Measurements from ENCODE around the gene SMARCD3.

Gene SMARCD3

DNA sequence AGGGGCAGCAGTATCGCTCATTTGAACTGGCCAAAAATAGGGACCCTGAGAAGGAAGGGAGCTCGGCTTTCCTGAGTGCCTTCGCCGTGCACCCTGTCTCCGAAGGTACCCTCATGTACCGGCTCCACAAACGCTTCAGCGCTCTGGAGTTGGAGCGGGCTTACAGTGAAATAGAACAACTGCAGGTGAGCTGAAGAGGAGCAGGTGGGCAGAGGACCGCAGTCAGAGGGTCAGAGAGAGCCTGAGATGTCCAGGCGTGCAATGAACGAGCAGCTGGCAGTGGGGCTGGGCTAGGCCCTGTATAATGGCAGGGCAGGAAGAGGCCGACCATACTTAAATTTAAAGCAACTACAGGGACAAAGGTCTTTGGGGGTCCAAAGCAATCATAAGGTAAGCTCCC, 12.1 kb downstream of the SMARCD3 start:
- DNase-seq (ENCODE audit: low read depth), result no peak

DNA sequence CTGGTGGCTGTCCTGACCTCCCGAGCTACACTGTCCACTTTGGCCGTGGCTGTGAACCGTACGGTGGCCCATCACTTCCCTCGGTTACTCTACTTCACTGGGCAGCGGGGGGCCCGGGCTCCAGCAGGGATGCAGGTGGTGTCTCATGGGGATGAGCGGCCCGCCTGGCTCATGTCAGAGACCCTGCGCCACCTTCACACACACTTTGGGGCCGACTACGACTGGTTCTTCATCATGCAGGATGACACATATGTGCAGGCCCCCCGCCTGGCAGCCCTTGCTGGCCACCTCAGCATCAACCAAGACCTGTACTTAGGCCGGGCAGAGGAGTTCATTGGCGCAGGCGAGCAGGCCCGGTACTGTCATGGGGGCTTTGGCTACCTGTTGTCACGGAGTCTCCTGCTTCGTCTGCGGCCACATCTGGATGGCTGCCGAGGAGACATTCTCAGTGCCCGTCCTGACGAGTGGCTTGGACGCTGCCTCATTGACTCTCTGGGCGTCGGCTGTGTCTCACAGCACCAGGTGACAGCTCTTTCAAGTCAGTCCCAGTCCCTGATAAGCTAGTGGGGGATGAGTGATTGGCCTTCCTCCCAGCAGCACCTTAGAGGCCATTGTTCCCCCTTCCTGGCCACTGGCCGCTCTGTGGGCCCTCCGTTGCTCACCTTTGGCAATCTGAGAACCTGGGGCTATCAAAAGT, 13.3 kb downstream of the SMARCD3 start:
- no peak for DNase-seq (ENCODE audit: low read depth)

DNA sequence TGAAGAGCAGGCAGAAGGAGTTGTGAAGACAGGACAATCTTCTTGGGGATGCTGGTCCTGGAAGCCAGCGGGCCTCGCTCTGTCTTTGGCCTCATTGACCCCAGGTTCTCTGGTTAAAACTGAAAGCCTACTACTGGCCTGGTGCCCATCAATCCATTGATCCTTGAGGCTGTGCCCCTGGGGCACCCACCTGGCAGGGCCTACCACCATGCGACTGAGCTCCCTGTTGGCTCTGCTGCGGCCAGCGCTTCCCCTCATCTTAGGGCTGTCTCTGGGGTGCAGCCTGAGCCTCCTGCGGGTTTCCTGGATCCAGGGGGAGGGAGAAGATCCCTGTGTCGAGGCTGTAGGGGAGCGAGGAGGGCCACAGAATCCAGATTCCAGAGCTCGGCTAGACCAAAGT, 14.7 kb downstream of the SMARCD3 start:
- DNase-seq (ENCODE audit: low read depth), result no peak

DNA sequence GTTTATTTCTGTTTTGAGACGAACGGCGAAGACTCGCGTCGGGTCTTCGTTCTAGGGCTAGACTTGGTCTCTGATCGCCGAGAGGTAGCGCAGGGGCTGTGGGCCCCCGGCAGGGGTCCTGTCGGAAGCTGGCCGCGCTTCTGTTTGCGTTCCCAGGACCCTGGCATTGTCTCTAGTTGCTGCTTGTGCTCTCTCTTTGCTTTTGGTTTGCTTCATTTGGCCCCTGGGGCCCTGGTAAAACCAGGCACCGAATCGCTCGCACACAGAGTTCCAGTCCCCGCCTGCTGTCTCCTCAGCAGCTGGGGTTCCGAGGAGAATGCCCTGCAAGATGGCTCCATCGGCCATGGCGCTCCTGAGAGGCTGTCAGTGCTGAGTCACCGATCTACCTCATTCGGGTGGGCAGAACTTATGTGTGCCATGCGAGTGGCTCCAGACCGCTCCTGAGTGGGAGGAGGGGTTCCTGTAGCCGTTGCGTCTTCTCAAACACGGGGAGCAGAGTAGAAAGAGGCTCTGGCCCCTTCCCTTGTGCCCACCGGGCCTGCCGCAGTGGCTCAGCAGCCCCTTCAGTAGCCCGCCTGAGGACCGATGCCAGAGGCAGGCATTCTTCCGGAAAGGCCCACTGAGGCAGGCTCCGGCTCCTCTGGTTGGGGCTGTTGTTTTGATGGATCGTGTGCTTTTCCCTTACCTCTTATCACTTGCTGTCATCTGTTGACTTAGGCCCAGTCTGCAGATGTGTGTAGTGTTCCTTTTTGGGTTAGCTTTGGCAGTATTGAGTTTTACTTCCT, 15.4 kb downstream of the SMARCD3 start:
- peak; percentile 49 for DNase-seq (ENCODE audit: low read depth)

DNA sequence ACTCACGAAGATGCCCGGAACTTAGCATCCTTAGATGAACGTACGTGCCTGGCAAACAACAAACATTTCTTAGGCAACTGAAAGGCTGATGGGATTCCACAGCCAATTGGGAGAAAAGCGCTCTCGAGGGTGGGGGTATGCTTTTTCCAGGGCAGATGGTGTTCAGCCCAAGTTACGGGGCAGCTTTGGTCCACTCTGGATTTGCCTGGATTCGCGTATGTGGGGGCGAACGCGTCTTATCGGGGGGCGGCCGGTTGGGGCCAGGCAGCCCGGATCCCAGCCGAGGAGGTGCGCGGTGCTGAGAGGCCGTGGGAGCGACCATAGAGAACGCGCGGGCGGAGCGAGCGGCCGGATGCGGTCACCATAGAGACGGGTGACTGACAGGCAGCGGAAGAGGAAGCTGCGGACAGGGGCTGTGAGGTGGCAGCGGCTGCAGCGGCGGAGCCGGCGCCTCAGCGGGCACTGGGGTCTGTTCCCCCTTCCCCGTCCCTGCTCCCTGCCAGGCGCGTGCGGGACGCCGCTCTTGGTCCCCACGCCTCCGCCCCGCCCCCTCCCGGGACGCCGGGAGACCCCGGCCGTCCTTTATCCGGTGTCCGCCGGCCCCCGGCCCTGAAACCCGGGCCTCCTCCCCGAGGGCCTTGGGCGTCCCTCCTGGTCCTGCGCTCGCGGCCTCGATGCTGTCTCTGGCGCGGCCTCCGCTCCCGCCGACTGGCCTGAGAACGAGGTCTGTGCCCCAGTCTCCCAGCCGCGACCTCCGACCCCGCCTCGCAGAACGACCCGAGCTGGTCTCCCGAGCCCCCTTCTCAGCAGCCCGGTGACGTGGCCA, 16.2 kb downstream of the SMARCD3 start, which contains the start of gene CHPF2:
TSS of gene CHPF2 (plus strand) at position 393 of the 826 bp plus-strand sequence. CDS start 1,529 bp downstream, outside the sequence.
- peak; percentile 55 for DNase-seq (ENCODE audit: low read depth)

DNA sequence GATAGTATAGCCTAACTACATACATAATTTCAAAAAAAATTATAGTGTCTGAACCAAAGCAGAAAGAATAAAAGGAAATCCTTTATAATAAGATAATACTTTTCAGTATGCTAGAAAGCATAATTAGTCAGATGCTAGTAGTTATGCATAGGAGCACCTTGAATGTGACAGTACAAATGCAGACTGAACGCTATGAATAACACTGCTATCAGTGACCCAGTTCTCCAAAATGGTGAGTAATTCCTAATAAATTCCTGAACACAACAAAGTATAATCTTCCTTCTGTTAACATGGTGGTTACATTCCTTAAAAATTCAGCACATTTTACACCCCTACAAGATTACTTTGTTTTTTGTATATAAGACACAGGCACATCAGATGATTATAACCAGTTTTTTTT, 17.4 kb downstream of the SMARCD3 start:
- DNase-seq (ENCODE audit: low read depth), result no peak

DNA sequence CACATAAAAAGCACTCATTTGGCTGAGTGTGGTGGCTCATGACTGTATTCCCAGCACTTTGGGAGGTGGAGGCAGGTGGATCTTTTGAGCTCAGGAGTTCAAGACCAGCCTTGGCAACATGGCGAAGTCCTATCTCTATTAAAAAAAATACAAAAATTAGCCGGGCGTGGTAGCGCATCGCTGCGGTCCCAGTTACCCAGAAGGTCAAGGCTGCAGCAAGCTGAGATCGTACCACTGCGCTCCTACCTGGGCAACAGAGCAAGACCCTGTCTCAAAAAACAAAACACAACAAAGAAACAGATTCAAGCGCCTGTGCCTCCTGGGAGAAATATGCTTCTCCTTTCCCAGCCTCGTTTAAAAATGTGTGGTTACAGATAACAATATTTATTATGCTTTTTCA, 19.2 kb downstream of the SMARCD3 start:
- no peak for DNase-seq (ENCODE audit: low read depth)

DNA sequence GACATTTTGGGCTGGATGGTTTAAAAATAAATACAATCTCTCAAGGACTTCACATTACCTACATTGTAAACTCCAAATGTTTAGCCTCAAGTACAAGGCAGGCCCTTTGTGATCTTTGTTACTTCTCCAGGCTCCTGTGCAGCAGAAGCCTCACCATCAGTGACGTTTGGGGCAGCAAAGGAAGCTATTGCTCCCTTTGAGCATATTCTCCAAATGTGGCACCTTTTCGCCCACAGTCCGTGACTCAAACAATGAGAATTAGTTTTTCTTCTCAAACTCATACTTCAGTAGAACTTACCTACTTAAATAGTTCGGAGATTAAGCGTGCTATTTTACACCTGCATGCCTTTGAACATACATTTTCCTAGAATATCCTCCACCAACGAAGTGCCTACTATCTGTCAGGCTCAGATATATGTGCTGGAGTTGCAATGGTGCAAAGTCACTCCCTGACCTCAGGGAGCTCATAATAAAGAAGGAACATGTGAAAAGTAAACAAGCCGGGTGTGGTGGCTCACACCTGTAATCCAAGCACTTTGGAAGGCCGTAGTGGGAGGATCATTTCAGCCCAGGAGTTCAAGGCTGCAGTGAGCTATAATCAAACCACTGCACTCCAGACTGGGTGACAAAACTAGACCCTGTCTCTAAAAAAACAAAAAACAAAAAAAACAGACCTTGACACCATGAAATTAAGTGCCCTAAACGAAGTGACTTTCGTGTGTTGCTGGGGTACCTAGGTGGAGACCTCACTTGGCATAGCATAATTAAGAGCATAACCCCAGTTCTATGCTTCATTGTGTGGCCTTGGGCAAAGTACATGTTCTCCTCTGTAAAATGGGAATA, 20.2 kb downstream of the SMARCD3 start:
- DNase-seq (ENCODE audit: low read depth), result no peak

DNA sequence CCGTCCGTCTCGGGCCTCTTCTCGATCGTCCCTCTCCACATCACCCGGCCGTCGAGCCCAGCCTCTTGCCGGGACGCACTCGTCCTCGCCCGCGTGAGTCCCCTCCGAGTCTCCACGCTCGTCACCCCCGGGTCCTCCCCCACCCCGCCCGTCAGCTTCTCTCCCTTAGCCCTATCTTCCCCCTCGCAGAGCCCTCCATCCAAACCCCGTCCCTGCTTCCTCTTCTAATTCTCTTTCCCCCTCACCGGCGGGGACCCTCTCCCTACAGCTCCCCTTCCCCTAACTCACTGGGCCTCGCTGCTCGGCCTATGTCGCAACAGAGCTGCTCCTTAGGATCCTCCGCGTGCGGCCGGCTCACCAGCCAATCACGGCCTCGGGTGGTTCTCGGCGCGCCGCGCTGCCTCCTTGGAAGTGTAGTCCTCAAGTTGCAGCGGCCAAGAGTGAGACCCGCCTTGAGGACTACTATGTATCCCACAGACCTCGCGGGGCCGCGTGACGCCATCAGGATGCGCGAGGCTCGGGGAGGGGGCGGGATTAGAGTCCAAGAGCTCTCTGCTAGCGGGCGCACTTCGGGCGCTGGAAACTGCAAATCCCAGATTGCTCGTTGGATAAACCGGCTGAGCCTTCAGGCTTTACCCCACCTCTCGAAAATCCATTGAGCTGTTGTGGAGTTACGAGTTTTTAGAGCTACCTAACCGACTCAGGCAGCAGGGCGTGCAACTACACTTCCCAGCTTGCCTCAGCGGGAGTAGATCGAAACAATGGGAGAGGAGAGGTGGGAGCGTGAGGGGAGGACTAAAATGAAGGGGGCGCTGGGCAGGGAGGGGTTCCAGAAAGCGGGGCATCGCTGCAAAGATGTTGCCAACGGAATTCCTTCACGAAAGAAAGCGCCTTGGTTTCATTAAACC, 21.4 kb downstream of the SMARCD3 start, which contains the start of gene ABCF2:
TSS of gene ABCF2 (minus strand) at position 331 of the 908 bp plus-strand sequence. CDS start 747 bp downstream, outside the sequence.
- peak; percentile 97 for DNase-seq (ENCODE audit: low read depth)

DNA sequence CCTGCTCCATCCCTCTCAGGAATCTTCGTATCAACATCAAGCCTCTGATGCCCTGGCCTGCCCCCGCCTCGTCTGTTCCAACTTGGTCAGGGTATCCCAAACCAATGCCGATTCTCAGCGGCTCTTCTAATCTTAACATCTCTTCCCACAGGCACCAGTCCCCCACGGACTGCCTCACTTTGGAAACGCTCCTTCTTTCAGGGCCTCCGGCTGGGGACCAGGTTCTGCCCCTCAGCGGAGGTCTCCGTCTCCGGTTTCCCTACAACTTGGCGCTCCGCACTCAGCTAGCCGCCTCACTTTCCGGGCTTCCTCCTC, 22.0 kb downstream of the SMARCD3 start:
- no peak for DNase-seq (ENCODE audit: low read depth)

DNA sequence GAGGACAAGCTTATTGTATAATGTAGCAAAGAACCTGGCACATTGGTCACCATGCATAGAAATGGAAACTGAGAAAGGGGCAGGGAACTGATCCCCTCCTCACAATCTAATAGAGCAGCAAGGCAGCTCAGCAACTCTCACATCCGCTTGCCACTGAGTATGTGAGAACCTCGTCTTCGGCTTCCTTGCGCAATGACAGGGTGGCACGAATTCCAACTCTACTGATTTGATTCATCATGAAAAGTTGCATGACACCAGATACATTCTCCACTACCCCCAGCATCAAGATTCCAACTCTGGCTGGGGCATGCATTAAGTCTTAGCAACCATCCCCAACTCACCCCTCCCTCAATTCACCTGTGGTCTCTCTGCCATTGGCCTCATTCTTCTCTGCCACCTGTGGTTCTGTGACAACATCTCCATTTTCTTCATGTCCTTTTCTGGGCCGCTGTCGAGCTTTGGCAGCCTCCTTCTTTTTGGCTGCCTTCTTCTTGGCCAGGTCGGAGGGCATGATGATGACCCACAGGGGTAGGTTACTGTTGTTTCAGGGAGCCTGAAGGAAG, 22.5 kb downstream of the SMARCD3 start:
- DNase-seq (ENCODE audit: low read depth), result no peak

DNA sequence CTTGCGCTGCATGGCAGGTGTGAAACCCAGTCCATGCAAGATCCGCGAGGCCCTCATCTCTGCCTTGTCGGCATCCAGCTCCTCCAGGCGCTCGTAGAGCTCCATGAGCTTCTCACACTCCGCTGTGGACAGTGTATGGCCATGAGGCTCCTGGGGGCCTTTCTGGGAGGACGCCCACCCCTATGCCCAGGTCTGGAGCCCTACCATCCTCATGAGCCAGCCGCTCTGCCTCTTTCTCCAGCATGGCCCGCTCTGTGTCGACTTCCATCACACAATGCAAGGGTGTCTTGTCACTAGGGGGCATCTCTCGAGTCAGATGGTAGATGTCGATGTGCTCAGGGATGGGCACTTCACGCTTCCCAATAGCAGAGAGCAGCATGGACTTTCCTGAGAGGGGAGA, 24.8 kb downstream of the SMARCD3 start:
- no peak for DNase-seq (ENCODE audit: low read depth)

DNA sequence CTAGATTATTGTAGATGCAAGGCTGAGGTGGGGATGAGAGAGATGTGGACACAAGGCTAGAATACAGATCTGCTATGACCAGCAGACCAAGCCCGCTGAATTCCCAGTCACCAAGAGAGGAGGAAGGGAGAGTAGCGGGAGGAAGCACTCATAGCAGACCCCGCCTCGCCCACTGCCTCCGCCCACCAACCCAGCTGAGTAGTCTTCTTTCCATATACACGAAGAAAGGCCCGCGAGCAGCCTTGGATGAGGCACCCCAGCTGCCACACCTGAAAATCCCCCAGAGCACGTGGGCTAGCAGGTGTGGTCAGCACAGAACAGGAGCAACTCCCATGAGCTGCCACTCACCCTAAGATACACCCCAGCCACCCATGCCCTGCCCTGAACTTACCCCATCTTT, 30.3 kb downstream of the SMARCD3 start:
- DNase-seq (ENCODE audit: low read depth), result no peak

DNA sequence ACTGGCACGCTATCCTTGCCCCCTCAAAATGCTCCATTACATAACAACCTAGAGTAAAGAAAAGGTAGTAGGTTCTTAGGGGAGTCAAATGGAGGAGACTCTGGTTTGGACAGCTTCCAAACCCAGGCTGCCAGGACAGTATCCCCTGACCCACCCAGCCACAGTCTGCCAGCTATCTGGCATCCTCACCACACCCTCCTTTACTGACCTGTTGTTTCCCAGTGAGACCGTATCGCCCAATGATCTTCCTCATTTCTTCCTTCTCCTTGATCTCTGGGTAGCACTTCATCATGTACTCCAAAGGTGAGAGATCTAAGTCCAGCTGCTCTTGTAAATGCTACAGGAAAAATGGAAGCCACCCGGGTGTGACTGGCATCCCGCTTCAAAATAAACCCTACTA, 33.1 kb downstream of the SMARCD3 start:
- DNase-seq (ENCODE audit: low read depth), result no peak

DNA sequence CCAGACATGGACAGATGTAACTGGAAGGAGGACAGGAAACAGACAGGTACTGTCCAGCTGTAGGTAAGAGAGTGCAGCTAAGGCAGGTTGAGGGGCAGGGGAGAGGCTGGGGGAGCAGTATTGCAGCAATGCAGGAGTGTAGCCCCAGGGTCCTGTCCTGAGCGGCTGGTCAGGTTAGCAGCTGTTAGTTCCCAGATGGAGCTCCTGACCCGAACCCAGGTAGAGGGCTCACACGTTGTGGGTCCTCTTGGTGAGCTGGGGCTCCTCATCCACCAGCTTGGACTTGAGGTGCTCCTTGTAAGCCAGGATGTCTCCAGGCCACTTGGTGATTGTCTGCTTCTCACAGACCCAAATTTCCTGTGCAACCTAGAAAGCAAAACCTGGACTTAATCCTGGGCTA, 34.7 kb downstream of the SMARCD3 start:
- DNase-seq (ENCODE audit: low read depth), result no peak

DNA sequence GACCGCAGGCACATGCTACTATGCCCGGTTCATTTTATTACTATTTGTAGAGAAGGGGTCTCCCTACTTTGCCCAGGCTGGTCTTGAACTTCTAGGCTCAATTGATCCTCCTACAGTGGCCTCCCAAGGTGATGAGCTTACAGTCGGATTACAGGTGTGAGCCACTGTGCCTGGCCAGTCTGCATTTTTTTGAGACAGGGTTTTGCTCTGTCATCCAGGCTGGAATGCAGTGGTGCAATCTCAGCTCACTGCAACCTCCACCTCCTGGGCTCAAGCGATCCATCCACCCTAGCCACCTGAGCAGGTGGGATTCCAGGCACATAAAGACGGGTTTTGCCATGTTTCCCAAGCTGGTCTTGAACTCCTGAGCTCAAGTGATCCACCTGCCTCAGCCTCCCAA, 35.9 kb downstream of the SMARCD3 start:
- no peak for DNase-seq (ENCODE audit: low read depth)

DNA sequence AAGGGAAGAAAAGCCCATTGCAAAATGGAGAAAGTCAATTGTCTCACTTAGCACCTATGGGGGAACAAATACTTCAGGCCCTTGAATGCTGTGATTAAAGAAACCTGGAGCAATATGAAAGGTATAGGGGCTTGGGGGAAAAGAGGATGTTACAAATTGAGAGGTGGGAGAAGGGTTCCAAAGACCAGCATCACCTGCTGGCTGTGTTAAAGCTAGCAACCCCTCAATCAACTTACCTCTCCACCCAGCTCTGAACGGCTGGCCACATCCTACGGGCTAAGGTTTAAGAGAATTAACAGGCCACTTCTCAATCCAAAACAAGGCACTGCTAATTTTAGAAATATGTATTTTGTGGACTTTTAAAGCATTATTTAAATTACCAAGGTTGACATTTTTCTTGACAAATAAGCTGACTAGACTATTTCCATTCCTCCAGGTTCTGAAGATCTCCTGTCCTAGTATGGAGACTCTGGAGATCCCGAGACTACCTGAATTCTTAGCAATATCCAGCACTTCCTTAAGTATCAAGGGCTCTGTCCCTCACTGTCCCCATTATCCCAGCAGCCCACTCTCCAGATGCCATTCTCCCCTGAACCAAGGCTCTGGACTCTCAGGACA, 37.2 kb downstream of the SMARCD3 start:
- no peak for DNase-seq (ENCODE audit: low read depth)

DNA sequence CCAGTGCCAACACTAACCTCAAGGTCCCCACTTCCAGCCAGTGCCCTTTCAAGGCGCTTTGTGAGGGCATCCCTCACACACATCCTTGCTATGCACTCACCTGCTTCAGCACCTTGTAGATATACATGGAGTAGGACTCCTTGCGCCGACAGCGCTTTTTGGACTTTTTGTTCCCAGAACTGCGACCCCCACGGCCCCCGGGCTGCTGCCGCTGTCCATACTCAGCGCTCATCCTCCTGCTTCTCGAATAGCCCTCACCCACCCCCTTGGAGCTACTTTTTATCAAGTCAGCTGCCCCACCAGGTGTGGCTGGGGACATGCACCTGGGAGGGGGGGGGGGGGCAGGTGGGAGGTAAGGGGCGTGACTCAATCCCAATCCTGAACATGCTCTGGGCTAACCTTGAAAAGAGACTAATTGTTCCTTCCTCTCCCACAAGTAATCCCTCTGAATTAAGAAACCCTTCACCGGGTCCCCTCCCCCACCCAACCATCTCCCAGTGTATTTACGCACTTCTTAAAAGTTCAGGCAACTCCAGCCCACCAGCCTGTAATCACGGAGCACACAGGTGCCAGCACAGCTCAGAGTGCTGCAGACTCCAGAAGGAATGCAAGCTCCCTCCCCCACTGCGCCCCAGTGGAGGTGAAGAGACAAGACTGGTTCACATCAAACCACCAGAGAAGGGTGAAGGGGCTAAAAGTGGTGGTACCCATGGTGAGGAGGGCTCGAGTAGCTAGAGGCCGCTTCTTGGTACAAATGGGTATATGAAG, 38.2 kb downstream of the SMARCD3 start, which contains the start of gene H2BK1:
TSS of gene H2BK1 (minus strand) at position 402 of the 768 bp plus-strand sequence. CDS start at position 232, 170 bp downstream.
- no peak for DNase-seq (ENCODE audit: low read depth)

DNA sequence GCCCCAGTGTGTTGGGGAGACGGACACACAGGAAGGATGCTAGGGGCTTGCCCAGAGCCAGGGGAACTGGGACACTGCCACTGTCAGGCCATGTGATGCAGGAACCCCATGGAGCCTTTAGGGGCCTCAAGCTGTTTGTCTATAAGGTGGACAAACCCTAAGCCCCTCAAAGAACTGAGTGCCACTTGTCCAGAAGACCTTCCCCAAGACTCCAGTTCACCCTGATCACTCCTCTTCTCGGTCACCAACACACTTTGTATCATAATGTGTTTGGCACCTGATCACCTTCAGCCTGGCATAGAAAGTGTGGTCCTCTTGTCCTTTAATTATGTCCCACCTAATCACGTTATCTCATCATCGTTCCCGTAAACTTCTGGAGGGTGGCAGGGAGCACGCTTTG, 38.9 kb downstream of the SMARCD3 start:
- DNase-seq (ENCODE audit: low read depth), result no peak
